8988T (cell line): Measurements from ENCODE around the gene POU6F2.
"Not testable (repeated sequence)": the region's sequence is repeated elsewhere in the genome, so short reads cannot be mapped to it uniquely, and the experiment has no call there.

Experiments
- DNase-seq: peaks from one replicate; pipeline ENCODE4 v3.0.0; 2011

POU6F2 gene

GRCh38 chr7:39313376-39313775 lies 335.7 kb downstream of the POU6F2 start:
- DNase-seq: no peak

DNA sequence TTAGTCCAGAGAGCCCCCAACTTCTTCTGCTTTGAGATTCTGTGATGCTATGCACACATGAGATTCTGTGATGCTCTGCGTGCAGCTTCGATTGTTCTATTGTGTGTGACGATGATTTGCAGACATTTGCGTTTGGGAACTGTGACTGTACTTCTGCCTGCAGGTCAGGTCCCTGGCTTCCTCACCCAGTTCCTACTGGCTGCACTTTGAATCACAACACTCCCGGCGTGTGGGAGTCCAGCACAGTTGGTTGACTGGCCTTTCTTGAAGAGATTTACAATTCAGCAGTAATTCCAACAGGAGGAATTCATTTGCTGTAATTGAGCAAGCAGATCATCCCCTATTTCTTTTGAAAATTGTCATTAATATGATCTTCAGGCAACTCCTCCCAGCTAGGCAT lies 336.3 kb downstream of the POU6F2 start:
- no peak for DNase-seq

- DNase-seq: no peak
Observed at GRCh38 chr7:39317107-39317506, 339.4 kb downstream of the POU6F2 start.

GRCh38 chr7:39317896-39318295 lies 340.2 kb downstream of the POU6F2 start:
- DNase-seq: no peak

DNA sequence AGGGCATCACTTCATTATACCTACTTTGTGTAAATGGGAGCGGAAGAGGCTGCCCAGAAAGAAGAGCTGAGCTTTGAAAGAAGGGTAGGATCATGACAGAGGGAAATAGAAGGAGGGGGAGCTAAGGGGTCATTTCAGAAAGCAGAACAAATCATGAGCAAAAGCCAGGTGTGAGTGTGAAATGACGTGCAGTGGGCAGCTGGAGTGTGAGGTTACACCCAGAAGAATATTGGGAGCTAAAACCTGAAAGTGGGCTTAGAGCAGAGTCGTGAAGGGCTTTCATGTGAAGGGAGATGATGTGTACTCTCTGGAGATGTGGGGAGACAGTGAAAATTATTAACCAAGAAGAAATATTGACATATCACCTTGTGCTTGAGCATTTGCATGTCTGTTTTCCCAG lies 343.5 kb downstream of the POU6F2 start:
- no peak for DNase-seq

DNA sequence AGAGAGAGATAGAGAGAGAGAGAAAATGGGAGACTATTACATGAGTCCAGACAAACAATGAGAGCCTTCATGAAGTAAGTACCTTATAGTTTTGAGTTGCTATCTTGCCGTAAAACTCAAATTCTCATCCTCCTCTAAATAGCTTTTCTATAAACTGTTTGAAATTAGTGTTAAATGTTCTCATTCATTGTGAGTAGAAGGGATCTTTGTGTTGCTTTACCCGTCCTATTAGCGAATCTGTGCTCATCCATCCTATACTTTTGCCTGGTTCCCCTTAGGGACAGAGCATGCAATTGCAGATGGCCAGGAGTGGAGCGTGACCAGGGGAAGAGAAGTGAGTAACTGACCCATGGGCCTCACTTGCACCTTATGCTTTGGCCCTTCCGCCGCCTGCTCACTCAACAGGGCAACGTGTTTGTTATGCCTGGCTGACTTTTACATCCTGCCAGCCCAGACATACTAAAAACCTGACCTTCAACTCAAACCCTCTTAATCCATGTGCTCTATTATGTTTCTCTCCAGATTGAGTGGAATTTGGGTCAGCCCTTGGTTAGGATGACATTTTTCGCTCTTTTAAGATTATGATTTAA lies 344.3 kb downstream of the POU6F2 start:
- DNase-seq: no peak

DNA sequence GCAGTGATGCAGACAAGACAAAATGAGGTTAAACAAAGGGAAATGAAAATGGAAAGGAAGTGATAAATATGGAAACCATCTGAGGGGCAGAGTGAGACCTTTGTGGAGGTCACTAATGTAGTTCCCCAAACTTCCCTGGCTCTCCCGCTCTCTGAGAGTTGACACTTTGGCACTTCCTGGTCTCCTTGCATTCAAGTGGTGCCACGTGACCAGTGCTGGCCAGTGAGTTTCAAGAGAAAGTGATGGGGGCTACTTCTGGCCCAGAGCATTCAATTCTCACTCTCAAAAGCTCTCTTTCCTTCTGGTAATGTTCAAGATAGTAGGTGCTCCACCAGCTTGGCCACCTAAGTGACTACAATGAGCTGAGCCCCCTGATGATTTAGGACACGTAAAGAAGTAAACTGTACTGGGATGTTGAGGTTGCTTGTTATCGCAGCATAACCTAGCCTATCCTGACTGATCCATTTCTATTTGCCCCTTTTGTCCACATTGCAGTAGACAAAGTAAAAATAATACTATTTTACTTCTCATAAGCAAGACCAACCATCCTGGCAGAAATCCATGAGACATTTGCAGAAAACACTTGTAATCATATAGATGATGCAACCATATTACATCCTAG lies 346.5 kb downstream of the POU6F2 start:
- no peak for DNase-seq

DNA sequence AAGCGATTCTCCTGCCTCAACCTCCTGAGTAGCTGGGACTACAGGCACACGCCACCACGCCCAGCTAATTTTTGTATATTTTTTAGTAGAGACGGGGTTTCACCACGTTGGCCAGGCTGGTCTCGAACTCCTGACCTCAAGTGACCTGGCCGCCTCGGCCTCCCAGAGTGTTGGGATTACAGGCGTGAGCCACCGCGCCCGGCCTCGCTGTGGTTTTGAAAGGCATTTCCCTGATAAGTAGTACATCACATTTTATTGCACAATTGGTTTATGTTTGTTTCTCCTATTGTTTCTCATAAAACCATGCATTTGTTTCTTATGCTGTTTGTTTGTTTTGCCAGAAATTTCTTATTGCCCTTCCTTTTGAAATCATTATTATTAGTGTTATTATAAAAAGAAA lies 353.9 kb downstream of the POU6F2 start:
- not testable (repeated sequence) for DNase-seq

DNA sequence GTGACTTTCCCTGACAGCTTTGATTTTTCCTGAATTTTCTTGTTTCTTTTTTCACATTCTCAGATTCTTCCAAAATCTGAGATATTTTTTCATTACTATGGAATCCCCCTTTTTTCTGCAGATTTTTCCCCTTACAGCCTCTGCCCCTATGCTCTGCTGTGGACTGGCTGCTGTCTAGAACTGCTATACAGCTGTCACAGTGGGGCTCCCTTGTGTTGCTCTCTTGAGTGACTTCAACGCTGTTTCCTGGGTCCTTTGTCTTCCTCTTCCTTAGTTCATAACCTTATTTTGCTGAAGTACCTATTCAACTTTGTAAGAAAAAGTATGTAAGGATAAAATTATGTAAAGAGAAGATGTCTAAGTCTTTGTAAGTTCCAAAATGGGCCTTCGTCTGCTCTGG lies 354.4 kb downstream of the POU6F2 start:
- no peak for DNase-seq

GRCh38 chr7:39333701-39334100 lies 356.0 kb downstream of the POU6F2 start:
- no peak for DNase-seq

DNA sequence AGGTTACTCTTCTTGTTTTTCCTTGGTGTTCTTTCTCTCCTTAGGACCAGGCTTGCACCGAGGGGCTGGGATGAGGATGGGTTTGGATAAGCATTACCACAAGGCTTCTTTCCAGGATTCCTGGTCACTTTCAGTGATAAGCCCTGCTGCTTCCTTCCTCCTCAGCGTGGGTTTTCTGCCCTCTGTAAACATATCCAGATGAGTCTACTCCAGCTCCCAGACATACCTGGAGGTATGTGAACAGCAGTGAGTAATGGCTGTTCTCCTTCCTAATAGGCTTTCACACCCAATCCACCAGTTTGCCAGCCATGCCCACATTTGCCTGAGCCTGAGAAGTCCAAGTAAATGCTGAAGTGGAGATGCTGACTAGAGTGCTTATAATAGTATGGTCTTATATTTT lies 358.7 kb downstream of the POU6F2 start:
- DNase-seq: no peak

DNA sequence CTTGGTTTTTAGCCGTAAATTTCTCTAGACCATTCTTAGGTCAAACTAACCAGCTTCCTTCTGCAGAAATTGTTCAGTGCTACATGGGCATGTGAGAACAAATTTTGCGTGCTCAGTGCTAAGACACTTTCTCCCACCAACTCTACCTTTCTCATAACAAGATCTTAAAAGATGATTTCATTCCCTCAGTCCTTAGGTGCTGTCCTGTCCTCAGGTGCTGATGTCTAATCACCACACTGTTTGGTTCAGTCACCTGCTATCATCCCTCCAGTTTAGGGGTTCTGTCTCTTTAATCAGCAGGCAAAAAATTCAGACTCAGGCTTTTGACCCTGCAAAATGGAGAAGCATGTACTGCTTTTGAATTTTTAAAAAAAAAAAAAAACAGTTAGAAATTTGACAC lies 361.0 kb downstream of the POU6F2 start:
- no peak for DNase-seq

DNA sequence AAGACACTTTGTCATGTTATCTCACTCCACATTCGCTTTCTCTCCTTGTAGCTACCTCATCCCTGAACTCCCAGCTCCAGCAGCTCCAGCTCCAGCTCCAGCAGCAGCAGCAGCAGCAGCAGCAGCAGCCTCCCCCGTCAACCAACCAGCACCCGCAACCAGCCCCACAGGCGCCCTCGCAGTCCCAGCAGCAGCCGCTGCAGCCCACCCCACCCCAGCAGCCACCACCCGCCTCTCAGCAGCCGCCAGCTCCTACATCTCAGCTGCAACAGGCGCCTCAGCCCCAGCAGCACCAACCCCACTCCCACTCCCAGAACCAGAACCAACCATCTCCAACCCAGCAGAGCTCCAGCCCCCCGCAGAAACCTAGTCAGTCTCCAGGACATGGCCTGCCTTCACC lies 361.9 kb downstream of the POU6F2 start:
- DNase-seq: no peak

GRCh38 chr7:39341083-39341482 lies 363.4 kb downstream of the POU6F2 start:
- DNase-seq: no peak

- DNase-seq: no peak
Observed at GRCh38 chr7:39342763-39343162, 365.1 kb downstream of the POU6F2 start.

DNA sequence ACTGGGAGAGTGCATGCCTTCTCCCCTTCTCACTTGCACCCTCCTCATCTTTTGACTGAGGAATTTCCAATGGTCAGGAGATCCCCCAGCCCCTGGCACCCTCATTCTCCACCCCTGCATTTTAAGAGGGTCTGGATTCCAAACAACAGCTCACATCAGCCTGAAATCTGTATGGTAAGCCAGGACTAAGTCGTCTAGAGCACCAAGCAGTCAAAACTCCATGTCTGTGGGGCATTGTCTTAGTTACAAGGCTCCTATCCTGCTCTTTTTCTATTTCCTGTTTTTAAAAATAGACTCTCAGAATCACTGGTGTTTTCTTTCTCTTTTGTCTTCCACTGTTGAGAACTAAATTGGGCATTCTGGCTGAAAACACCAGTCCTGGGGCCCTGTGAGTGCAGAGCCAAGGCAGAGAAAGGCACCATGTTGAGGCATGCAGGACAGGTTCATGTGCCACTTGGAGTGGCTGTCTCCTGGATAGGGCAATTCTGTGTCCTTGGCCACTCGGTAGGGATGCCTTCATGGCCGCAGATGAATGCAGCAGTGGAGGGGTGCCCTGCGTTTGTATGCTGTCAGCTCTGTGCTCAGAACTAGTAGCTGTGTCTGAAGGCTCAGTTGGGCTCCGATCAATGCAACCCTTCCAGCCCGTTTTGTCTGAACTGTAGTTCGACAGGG lies 371.9 kb downstream of the POU6F2 start:
- no peak for DNase-seq

DNA sequence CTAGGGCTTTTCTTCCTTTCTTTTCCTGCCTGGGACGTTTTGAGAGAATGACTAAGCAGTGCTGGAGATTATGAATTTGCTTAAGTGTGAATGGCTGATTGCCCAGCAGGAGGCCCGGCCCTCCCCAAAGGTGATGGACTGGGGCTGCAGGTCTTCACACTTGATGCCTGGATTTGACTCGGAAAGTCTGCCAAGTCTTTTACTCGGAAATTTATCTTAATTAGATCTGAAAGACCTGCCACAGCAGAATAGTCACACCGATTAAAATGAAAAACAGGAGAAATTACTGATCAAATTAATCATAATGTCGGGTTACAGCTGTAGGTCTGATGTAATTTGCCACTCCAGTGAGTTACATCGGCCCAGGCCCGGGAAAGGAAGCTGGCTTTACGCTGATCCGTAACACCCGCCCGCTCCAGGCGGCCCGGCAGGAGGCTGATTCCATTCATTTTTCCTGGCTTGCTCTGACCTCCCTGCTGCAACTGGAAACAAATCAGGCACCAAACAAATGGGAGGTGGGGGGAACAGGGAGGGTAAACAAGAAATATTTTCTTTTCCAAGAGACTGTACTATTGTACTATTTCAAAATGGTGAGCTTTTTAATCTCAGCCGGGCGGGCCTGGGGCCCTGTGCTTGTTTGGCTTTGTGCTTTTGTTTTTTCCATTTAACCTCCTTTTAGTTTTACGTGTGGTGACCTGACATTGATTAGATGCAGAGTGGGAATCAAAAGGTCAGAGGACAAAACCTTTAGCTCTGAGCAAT lies 376.1 kb downstream of the POU6F2 start:
- no peak for DNase-seq

DNA sequence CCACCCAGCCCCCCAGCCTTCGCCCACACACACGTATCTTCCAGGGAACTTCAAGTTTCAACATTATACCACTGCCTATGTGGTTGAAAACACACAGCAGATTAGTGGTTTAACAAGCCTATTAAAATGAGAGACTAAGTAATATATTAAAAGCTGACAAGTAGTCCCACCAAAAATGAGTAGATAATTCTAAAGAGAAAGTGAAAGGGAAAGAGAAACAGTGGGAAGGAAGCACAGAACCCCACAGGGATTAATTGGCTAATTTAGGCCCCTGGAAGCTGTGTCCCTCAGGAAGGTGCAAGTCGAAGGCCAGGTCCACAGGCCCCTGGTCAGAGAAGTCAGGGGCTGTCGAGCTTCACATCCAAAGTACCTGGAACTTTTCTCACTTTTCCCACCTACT lies 378.0 kb downstream of the POU6F2 start:
- DNase-seq: no peak

DNA sequence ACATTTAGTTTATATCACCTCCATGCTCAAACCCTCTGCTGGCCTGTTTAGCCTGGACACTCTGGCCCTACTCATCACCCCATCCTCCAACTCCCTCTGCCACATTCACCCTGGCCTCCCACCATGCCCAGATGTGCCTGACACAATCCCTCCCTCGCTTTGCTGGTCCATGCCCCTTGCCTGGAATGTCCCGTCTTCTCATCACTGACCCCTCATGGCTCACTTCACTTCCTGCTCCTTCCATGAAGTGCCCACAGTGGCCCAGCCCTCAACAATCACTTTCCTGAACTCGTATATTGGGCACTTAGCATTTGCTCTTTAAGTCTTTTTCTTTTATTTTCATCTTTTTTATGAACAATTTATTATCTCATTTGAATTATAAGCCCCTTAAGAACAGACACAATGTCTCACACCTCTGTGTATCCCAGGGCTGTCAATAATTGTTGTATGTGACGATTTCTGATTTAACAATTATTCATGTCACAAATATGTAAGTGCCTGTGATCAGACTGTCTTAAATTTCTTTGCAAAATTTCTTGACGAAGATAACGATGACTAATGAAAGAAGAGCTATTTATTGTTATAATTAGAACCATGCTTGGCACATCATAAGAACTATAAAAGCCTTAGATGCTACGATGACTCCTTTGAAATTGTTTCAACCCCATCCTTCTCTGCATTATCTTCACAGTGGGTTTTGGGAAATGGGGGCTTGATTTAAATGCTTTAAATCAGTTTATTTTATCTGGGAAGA lies 378.6 kb downstream of the POU6F2 start:
- no peak for DNase-seq

GRCh38 chr7:39357648-39358047 lies 379.9 kb downstream of the POU6F2 start:
- no peak for DNase-seq

DNA sequence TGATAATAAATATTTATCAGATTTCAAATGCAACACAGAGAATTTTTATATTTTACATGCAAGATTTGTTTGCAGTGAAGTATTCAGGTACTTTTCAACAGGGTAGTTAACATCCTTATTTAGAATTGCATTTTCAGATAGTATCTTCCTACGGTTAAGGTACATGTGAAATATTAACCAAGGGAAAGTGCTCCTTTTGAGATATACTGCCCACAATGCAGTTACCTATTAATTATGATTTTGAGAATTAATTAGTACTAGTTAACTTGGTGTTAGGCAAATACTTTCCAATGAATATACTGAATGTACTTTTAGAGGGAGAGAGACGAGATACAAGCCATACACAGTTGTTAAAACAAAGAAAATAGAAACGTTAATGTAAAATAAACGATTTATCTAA lies 382.3 kb downstream of the POU6F2 start:
- no peak for DNase-seq

DNA sequence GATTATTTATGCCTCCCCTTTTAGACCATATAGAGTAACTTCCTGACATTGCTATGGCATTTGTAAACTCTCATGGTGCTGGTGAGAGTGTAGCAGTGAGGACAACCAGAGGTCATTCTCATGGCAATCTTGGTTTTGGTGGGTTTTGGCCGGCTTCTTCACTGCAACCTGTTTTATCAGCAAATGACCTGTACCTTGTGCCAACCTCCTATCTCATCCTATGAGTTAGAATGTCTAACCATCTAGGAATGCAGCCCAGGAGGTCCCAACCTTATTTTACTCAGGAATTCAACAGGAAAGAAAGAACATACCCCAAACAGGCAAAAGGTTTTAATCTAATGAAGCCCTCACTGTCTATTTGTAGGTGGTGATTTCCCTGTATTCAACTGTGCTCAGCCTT lies 383.1 kb downstream of the POU6F2 start:
- DNase-seq: no peak

DNA sequence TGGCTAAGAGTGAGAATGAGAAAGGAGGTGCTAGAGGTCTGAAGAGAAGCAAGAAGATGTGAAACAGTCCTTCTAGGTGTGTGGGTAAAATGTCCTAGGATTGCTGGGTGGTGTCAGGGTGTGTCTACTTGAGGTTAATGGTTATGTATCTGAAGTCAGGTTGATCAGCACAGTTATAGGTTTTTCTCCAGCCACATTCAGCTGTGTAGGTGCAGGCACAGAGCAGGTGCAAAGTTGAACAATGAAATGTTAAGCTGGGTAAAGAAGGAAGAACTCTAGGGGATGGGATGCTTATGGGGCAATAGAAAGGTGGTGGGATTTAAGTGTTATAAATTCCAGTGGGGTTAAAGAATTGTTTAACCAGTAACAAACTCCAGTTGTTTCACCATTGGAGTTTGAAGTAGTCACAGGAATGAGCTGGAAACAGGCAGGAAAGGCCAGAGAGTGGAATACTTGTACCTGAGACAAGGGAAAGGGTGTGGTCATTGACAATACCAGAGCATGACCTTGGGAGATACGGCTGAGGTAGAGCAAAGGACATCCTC lies 388.1 kb downstream of the POU6F2 start:
- DNase-seq: no peak
